Skeletal muscle satellite cell (primary cell): ENCODE results near the gene RHOH.

ENCODE experiments used
- H3K27me3 ChIP-seq: 2 replicates; pipeline ENCODE4 v1.7.0; 2013; ENCODE audit warnings: low read length; ENCODE audit not compliant: control insufficient read depth, insufficient read depth
- H3K36me3 ChIP-seq: 2 replicates; pipeline ENCODE4 v1.7.0; 2013; ENCODE audit warnings: mild to moderate bottlenecking, control low read depth, low read length; ENCODE audit not compliant: insufficient read depth
- H3K4me1 ChIP-seq: 2 replicates; pipeline ENCODE4 v1.7.0; 2013; ENCODE audit warnings: low read length; ENCODE audit not compliant: control insufficient read depth, insufficient read depth
- H3K4me2 ChIP-seq: 2 replicates; pipeline ENCODE4 v1.7.0; 2013; ENCODE audit warnings: mild to moderate bottlenecking, low read length
- H3K4me3 ChIP-seq: 2 replicates; pipeline ENCODE4 v1.7.0; 2013; ENCODE audit warnings: low read length
- H3K9ac ChIP-seq: 2 replicates; pipeline ENCODE4 v1.7.0; 2013; ENCODE audit warnings: mild to moderate bottlenecking, low read depth, low read length, moderate library complexity
- H3K9me3 ChIP-seq: replicated peaks from 2 replicates; pipeline ENCODE4 v1.7.0; 2013; ENCODE audit warnings: mild to moderate bottlenecking, control low read depth, low read length

Gene RHOH

DNA sequence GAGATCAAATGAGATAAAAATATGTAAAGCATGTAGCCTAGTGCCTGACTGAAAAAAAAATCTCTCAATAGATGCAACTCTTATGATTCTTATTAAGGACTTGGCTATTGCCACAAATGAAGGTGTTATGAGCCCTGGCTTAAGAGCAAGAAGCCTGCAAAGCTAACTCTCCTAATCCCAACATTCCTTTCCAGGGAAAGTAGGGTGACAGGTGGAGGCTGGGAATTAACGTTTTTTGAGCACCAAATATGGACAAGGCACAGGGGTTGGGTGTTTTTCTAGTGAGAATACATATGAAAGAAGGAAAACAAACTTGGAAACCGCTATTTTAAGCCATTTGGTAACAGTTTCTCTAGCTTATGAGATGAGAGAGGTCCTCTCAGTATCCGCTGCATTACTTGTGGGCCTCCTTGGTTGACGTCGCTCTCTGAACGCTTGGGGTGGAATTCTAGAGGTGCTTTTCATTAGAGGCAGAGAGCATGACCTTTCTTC is 2.4 kb downstream of the RHOH start:
- Histone ChIP-seq H3K36me3 (no peaks in the 10 kb centered on the region), H3K4me1 (no peaks in the 10 kb centered on the region), H3K4me3 (no peak overlapping the region), H3K9ac (no peak overlapping the region), H3K27me3 (no peaks in the 10 kb centered on the region), H3K9me3 (no peaks in the 10 kb centered on the region), H3K4me2 (no peak overlapping the region)

DNA sequence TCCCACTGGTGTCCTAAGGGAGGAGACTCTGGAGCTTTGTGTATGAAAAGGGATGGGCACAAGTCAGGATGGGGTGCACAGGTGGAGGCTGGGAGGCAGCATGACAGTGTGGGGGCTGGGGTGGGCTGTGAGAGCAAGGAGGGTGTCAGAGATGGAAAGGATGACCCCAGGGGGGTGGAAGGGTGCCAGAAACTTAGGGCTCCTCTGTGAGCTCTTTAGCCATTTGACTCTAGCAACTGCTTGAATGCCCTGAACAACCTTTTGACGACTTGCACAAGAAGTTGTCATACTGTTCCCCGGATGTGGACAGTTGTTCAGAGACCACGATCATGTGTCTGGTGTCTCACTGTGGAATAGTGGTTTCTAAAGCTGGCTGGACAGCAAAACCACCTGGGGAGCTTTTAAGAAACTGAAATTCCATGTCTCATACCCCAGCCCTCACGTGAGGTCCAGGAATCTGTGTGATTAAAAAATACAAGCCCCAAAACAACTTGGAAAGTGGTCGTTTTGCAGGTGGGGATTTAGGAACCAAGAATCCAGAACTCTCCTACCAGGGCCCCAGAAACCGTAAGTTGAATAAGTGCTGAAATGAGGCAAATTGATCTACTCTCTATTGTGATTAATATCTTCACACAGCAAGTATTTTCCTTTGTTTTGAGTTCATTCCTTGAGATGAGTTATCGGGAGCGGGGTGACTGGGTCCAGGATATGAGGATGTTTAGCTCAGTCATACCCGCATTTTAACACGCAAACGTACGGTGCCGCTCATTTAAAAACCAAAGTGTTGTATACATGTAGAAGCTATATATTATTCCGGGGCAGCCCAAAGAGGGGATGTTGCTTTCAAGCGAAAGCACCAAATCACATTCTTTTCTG is 3.4 kb downstream of the RHOH start:
- Histone ChIP-seq H3K36me3 (no peaks in the 10 kb centered on the region), H3K9ac (no peak overlapping the region), H3K4me1 (no peaks in the 10 kb centered on the region), H3K27me3 (no peaks in the 10 kb centered on the region), H3K9me3 (no peaks in the 10 kb centered on the region), H3K4me3 (no peak overlapping the region), H3K4me2 (no peak overlapping the region)

DNA sequence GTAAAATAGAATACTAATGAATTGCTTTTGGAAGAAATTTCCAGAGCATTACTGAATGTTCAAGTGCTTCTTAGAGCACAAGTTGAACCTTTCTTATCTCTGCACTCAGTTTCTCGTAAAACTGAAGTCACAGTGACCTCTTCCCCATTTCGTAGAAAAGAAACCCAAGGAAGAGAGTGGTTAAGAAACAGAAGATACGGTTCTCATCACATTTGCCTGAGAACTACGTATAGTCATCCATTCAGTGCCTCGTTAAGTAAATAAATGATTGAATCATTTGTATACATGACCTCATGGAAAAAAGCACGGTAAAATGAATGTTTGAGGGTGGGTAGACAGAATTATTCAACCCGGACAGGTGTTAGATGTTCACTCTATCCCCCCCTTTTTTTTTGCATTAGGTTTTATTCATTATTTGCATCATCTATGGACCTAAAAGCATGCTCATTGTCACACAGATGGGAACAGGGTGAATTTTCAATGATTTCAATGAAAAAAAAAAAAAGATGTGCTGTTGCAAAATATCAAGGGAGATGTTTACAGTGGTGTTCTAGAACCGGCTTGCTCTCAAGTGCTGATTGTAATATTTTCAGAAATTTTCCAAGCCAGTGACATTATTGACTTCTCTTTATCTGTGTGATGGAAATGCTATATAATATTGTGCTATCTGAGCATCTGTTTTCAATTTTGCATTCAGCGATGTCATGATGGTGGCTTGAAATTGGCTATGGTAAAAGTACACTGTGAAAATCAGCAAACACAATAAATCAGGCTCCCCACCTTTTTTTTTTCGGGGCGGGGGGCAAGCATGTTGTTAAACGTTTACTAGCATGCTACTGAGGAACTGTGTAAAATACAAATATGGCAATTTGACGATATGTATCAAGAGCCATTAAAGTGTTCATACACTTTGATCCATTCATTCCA is 4.3 kb downstream of the RHOH start:
- H3K27me3 ChIP-seq: no peaks in the 10 kb centered on the region
- no peaks in the 10 kb centered on the region for H3K36me3 ChIP-seq
- H3K9me3 ChIP-seq: no peaks in the 10 kb centered on the region
- H3K4me2 ChIP-seq: no peak overlapping the region
- H3K4me1 ChIP-seq: no peaks in the 10 kb centered on the region
- H3K9ac ChIP-seq: no peak overlapping the region
- H3K4me3 ChIP-seq: no peak overlapping the region

DNA sequence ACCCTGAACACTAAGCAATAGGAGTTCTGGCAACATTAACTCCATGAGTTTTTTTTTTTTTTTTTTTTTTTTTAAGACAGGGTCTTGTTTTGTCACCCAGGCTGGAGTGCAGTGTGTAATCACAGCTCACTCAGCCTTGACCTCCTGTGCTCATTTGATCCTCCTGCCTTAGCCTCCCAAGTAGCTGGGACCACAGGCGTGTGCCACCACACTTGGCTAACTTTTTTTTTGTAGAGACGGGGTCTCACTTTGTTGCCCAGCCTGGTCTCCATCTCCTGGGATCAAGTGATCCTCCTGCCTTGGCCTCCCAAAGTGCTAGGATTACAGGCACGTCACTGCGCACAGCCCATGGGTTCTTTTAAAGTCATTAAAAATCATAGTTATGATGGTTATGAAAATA is 5.1 kb downstream of the RHOH start:
- H3K4me2 ChIP-seq: no peak overlapping the region
- H3K4me1 ChIP-seq: no peaks in the 10 kb centered on the region
- H3K36me3 ChIP-seq: no peaks in the 10 kb centered on the region
- H3K9ac ChIP-seq: no peak overlapping the region
- no peak overlapping the region for H3K4me3 ChIP-seq
- no peaks in the 10 kb centered on the region for H3K9me3 ChIP-seq
- no peaks in the 10 kb centered on the region for H3K27me3 ChIP-seq

DNA sequence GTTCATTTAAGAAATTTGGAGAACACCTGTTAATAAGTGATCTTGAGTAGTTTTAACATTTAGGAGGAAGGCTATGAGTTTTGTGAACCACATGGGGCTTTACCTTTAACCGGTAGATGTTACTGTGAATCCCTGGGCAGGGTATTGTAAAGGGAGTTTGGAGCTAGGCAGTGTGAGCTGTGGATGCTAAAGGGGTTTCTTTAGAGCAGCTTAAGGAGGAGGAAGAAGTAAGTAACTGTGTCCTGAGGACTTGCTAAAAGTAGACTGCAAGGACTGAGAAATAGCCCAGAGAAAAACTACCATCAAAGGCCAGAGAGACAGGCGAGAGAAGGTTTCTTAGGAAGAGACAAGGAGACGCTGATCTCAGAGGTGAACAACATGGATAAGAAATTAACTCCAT is 5.6 kb downstream of the RHOH start:
- H3K4me3 ChIP-seq: no peak overlapping the region
- no peak overlapping the region for H3K4me2 ChIP-seq
- H3K27me3 ChIP-seq: no peaks in the 10 kb centered on the region
- H3K9me3 ChIP-seq: no peaks in the 10 kb centered on the region
- no peaks in the 10 kb centered on the region for H3K36me3 ChIP-seq
- no peaks in the 10 kb centered on the region for H3K4me1 ChIP-seq
- H3K9ac ChIP-seq: no peak overlapping the region

DNA sequence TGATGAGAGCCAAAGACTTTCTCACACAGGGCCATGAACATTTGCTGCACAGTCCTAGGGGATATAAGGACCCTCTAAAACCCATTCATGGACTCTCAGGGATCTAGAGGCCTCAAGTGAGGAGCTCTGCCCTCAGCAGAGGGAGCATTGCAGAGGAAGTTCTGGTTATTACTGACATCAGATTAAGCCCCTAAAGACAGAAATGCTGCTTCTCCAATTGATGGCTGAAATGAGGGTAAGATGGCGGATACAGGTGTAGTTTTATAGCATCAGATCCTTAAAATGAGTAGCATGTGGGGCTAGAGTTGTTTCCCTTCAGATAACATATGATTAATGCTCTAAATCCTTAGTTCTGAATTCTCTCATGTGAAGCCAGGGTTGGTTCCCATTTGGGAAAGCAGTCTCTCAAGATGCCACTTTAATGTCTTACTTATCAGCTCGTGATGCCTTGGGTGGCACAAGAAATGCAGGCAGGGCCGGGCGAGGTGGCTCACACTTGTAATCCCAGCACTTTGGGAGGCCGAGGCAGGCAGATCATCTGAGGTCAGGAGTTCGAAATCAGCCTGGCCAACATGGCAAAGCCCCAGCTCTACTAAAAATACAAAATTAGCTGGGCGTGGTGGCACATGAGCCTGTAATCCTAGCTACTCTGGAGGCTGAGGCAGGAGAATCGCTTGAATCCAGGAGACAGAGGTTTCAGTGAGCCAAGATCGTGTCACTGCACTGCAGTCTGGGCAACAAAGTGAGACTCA is 7.9 kb downstream of the RHOH start:
- Histone ChIP-seq H3K9me3 (no peaks in the 10 kb centered on the region), H3K36me3 (no peaks in the 10 kb centered on the region), H3K9ac (no peak overlapping the region), H3K27me3 (no peaks in the 10 kb centered on the region), H3K4me1 (no peaks in the 10 kb centered on the region), H3K4me3 (no peak overlapping the region), H3K4me2 (no peak overlapping the region)

DNA sequence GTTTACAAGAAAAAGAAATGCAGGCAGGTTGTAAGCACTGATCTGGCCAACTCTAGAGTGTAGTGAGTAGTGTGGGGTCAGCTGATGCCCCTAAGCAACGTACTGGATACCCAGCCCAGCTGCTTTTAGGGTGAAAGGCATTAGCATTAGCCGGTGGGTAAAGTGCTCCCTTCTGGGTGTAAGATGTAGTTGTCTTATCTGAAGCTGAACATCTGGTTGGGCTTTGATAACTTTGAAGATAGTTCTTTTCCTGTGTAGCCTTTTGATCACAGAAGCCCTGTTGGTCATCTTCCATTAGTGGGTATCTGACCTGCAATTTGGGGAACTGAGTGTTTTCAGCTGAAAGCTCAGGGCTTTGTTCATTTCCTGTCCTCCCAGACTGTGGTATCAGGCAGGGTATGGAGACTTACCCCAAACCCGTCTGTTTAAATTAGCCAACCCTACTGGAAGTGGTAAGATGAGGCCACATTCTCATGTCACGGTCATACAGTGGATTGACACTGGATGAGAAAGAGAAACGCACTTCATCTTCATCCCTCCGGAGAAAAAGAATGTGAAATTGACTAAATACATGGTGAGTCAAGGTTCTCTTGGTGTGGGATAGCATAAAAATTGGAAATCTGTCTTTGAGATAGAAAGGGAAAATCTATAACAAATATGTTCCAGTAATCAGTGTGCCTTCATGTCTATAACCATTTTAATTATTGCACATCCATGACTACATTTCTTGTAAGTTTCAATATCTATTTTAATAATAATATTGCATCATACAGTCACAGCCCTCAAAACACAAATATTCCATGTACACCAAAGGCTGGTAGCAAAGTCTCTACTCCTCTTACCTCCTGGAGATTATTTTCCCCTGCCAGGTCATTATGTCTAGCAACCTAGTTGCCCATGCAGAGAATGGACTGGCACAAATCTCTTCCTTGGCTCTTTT is 8.7 kb downstream of the RHOH start:
- H3K4me1 ChIP-seq: no peaks in the 10 kb centered on the region
- H3K27me3 ChIP-seq: no peaks in the 10 kb centered on the region
- H3K9ac ChIP-seq: no peak overlapping the region
- no peak overlapping the region for H3K4me3 ChIP-seq
- no peaks in the 10 kb centered on the region for H3K36me3 ChIP-seq
- H3K9me3 ChIP-seq: no peaks in the 10 kb centered on the region
- H3K4me2 ChIP-seq: no peak overlapping the region

DNA sequence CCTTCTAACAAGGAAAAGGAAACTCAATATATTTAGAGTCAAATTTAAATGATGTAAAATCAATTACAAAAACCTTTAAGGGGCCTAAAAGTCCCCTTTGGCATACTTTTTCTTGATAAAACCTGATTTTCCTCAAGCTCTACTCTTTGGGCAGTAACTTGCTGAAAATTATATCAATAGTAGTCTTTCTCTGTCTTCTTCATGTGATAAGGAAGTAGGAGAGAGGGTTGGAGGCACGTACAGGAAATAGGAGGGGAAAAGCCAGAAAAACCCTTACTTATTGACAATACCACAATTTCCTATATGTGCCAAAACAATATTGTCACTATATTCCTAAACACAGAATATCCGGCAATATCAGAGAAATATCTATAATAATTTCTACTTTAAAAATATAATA is 9.6 kb downstream of the RHOH start:
- no peaks in the 10 kb centered on the region for H3K36me3 ChIP-seq
- no peaks in the 10 kb centered on the region for H3K9me3 ChIP-seq
- H3K27me3 ChIP-seq: no peaks in the 10 kb centered on the region
- H3K4me1 ChIP-seq: no peaks in the 10 kb centered on the region
- H3K4me3 ChIP-seq: no peak overlapping the region
- H3K4me2 ChIP-seq: no peak overlapping the region
- no peak overlapping the region for H3K9ac ChIP-seq

DNA sequence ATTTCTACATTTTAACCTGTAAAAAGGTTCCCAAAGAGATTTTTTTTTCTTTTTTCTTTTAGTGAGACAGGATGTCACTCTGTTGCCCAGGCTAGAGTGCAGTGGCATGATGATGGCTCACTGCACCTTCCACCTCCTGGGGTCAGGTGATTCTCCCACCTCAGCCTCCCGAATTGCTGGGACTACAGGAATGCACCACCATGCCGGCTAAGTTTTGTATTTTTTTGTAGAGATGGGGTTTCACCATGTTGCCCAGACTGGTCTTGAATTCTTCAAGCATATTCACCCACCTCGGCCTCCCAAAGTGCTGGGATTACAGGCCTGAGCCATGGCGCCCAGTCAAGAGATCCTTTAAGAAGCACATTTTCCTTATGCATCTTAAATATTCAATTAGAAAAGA is 12.6 kb downstream of the RHOH start:
- Histone ChIP-seq H3K9me3 (no peaks in the 10 kb centered on the region), H3K27me3 (no peaks in the 10 kb centered on the region), H3K4me3 (no peak overlapping the region), H3K36me3 (no peaks in the 10 kb centered on the region), H3K4me1 (peaks cover 13% of the 10 kb centered on the region), H3K4me2 (no peak overlapping the region), H3K9ac (no peak overlapping the region)

DNA sequence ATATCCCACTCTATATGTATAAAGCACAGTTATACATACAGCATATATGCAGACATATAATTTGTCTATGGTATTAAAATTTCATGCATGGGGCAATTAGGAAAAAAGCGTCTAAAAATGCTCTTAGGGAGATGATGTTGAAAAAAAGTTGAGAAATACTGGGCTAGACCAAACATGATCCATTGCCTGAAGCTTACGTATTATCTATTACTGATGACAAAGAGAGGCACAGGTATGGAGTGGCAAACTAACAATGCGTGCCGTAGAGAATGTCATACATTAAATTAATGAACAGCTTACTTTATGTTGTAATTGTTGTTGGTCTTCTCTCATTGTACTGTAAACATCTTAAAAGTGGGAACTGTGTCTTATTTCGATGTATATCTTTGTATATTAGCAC is 13.9 kb downstream of the RHOH start:
- Histone ChIP-seq H3K4me2 (no peak overlapping the region), H3K36me3 (no peaks in the 10 kb centered on the region), H3K9ac (no peak overlapping the region), H3K4me1 (peaks cover 13% of the 10 kb centered on the region), H3K27me3 (no peaks in the 10 kb centered on the region), H3K4me3 (no peak overlapping the region), H3K9me3 (no peaks in the 10 kb centered on the region)
